IMR-90 (cell line): Measurements from ENCODE around the gene AIF1. TPM values are rescaled to one million over a fixed set of nuclear protein-coding genes. Genes with fewer than 3 reads are reported as not detected.
A peak's percentile ranks its signal among the peaks of the same experiment; 100 is the strongest.

Source experiments
- ATAC-seq: fragments of 200-7000 bp; cut with Tn5 transposase; 2 replicates; pipeline ENCODE4 v1.9.1; 2020; ENCODE audit warnings: low read depth, mild to moderate bottlenecking, moderate library complexity
- BruUV-seq: library from RNA; stranded (reverse); fragments of 400-500 nt; replicated peaks from 2 replicates; lab custom pipeline; 2021; lab: Mats Ljungman, UMichigan
- CTCF ChIA-PET: fragments of 300-600 bp; formaldehyde crosslinking; extraction: SDS; loops from one replicate; lab custom pipeline; 2021; ENCODE audit warnings: antibody characterized with exemption; lab: Yijun Ruan, JAX
- POLR2A ChIA-PET: fragments of 300-600 bp; sonication (Branson Sonifier 250); formaldehyde crosslinking; loops from one replicate; lab custom pipeline; 2022; ENCODE audit warnings: antibody characterized with exemption; ENCODE audit not compliant: unreplicated experiment; lab: Charles Lee
- DNase-seq: peaks from one replicate; pipeline ENCODE4 v3.0.0; 2013
- H2AFZ ChIP-seq: replicated peaks from 2 replicates; pipeline ENCODE3; 2013; ENCODE audit warnings: low read length, mild to moderate bottlenecking; ENCODE audit not compliant: poor library complexity
- H2AK5ac ChIP-seq: 2 replicates; pipeline ENCODE4 v1.6.1; 2013; ENCODE audit warnings: low read depth, low read length, inconsistent platforms
- H2AK9ac ChIP-seq: replicated peaks from 2 replicates; pipeline ENCODE3; 2013; ENCODE audit warnings: mild to moderate bottlenecking, low read depth, low read length, moderate library complexity; ENCODE audit not compliant: poor library complexity
- H2BK120ac ChIP-seq: 2 replicates; pipeline ENCODE4 v1.6.1; 2013; ENCODE audit warnings: low read depth, low read length, inconsistent platforms
- H2BK15ac ChIP-seq: 3 replicates; pipeline ENCODE4 v1.6.1; 2013; ENCODE audit warnings: low read depth, low read length, inconsistent platforms
- H2BK20ac ChIP-seq: 2 replicates; pipeline ENCODE4 v1.6.1; 2013; ENCODE audit warnings: low read depth, mild to moderate bottlenecking, inconsistent platforms, low read length, moderate library complexity
- H2BK5ac ChIP-seq: 2 replicates; pipeline ENCODE4 v1.6.1; 2013; ENCODE audit warnings: mild to moderate bottlenecking, low read depth, low read length, inconsistent platforms; ENCODE audit not compliant: poor library complexity, severe bottlenecking
- H3K14ac ChIP-seq: replicated peaks from 2 replicates; pipeline ENCODE4 v1.6.1; 2013; ENCODE audit warnings: low read depth, low read length, inconsistent platforms
- H3K18ac ChIP-seq: 2 replicates; pipeline ENCODE4 v1.6.1; 2013; ENCODE audit warnings: low read depth, low read length, control low read depth
- H3K23ac ChIP-seq: 2 replicates; pipeline ENCODE4 v1.6.1; 2013; ENCODE audit warnings: low read depth, low read length, inconsistent platforms
- H3K27ac ChIP-seq: 2 replicates; pipeline ENCODE4 v1.5.1; 2013; ENCODE audit warnings: mild to moderate bottlenecking, control low read depth, low read length; ENCODE audit not compliant: insufficient read depth
- H3K27me3 ChIP-seq: 2 replicates; pipeline ENCODE4 v1.6.1; 2013; ENCODE audit warnings: low read length; ENCODE audit not compliant: control insufficient read depth, insufficient read depth
- H3K36me3 ChIP-seq: 2 replicates; pipeline ENCODE4 v1.6.1; 2013; ENCODE audit warnings: low read length, mixed read lengths; ENCODE audit not compliant: control insufficient read depth, insufficient read depth
- H3K4ac ChIP-seq: 2 replicates; pipeline ENCODE4 v1.6.1; 2013; ENCODE audit warnings: low read depth, low read length, inconsistent platforms
- H3K4me1 ChIP-seq: 2 replicates; pipeline ENCODE4 v1.6.1; 2013; ENCODE audit warnings: low read length, mixed read lengths; ENCODE audit not compliant: control insufficient read depth, insufficient read depth
- H3K4me2 ChIP-seq: 2 replicates; pipeline ENCODE4 v1.6.1; 2013; ENCODE audit warnings: low read depth, mild to moderate bottlenecking, control low read depth, low read length, moderate library complexity
- H3K4me3 ChIP-seq: 2 replicates; pipeline ENCODE4 v1.5.1; 2013; ENCODE audit warnings: low read depth, mild to moderate bottlenecking, control low read depth, low read length, moderate library complexity; ENCODE audit not compliant: insufficient read depth
- H3K56ac ChIP-seq: 2 replicates; pipeline ENCODE4 v1.6.1; 2013; ENCODE audit warnings: low read length, inconsistent platforms; ENCODE audit not compliant: insufficient read depth; ENCODE audit errors: extremely low read depth
- H3K79me1 ChIP-seq, 2 experiments: 2 replicates each; pipeline ENCODE4 v1.6.1; 2013; ENCODE audit warnings: low read length in 2 of 2, inconsistent platforms in 1 of 2, low read depth in 1 of 2
- H3K9ac ChIP-seq: 2 replicates; pipeline ENCODE4 v1.6.1; 2013; ENCODE audit warnings: low read depth, low read length, control low read depth
- H3K9me1 ChIP-seq: 2 replicates; pipeline ENCODE4 v1.6.1; 2013; ENCODE audit warnings: low read length, inconsistent platforms; ENCODE audit not compliant: insufficient read depth
- H3K9me3 ChIP-seq: 2 replicates; pipeline ENCODE4 v1.6.1; 2013; ENCODE audit warnings: low read length; ENCODE audit not compliant: control insufficient read depth, insufficient read depth
- H4K20me1 ChIP-seq: 2 replicates; pipeline ENCODE4 v1.6.1; 2013; ENCODE audit warnings: low read length, inconsistent platforms; ENCODE audit not compliant: insufficient read depth
- H4K5ac ChIP-seq: 2 replicates; pipeline ENCODE4 v1.6.1; 2013; ENCODE audit warnings: mild to moderate bottlenecking, low read depth, low read length, control low read depth
- H4K8ac ChIP-seq, 2 experiments: 2 replicates each; pipeline ENCODE4 v1.6.1; 2013; ENCODE audit warnings: low read depth in 2 of 2, low read length in 2 of 2, control low read depth in 1 of 2, inconsistent platforms in 1 of 2
- H4K91ac ChIP-seq: 2 replicates; pipeline ENCODE4 v1.6.1; 2013; ENCODE audit warnings: low read depth, low read length, inconsistent platforms; ENCODE audit not compliant: insufficient read depth
- MAZ ChIP-seq: IDR thresholded peaks from 2 replicates; pipeline ENCODE4 v1.6.1; 2012; ENCODE audit warnings: low read depth, mild to moderate bottlenecking, low read length, improper control_type of control experiment, moderate library complexity, borderline replicate concordance
- POLR2A ChIP-seq: IDR thresholded peaks from 2 replicates; pipeline ENCODE4 v1.6.1; 2012; ENCODE audit warnings: mild to moderate bottlenecking, low read depth, low read length
- WGBS, 2 experiments: methylation state at CpG; one replicate each; pipeline versions ENCODE4 v1.1.5 to v1.1.7; 2013; ENCODE audit warnings: missing lambda C conversion rate in 2 of 2; ENCODE audit not compliant: insufficient read length in 1 of 2; ENCODE audit errors: extremely low coverage in 2 of 2; 5-methylcytosine and 5-hydroxymethylcytosine counted together
- dilution Hi-C: fragments of 300-500 bp; cut with HindIII; formaldehyde crosslinking; loops from one replicate; pipeline ENCODE4 v1.14.3; 2018; ENCODE audit warnings: low sequenced_read_pairs; ENCODE audit not compliant: unreplicated experiment
- in situ Hi-C: fragments of 300-500 bp; cut with MboI; formaldehyde crosslinking; loops from 3 replicates; pipeline ENCODE4 v1.14.3; 2019; ENCODE audit warnings: low sequenced_read_pairs, inconsistent platforms, mixed read lengths
- intact Hi-C: fragments of 100-400 bp; cut with micrococcal nuclease; formaldehyde crosslinking; loops from 2 replicates; pipeline ENCODE4 v1.10.0; 2022
- polyA plus RNA-seq, 3 experiments: library from polyadenylated mRNA; depleted of rRNA; stranded (reverse); fragments of >200 nt; gene quantifications; 2 replicates each; pipeline ENCODE4 v1.2.3, GENCODE V29; 2012; ENCODE audit warnings: low replicate concordance in 1 of 3
- total RNA-seq: library from RNA; depleted of rRNA; stranded (reverse); fragments of >200 nt; gene quantifications from 2 replicates; pipeline ENCODE4 v1.2.3, GENCODE V29; 2012

AIF1 gene
- total and polyA plus RNA-seq, 2 of the 4 experiments (the other 2 are of a cell fraction) = not detected

DNA sequence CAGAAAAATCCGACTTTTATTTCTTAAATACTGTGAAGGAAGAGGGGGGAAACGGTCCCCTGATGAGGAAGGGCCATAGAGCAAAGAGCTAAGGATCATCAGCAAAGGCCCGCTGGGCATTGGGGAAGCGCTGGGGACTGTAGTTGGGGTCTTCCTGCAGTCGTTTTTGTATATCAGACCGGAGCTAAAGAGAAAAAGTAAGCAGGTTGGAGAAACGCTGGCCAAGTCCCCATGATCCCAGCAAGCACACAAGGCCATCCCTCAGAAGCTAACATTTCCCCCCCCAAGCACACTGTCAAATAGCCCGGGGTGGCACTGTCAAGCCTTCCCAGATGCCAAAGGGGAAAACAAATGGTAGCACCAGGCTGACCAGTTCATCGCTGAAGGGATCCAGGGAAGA is 24.0 kb downstream of the AIF1 start:
- H4K5ac ChIP-seq = no peak overlapping the region
- H3K56ac ChIP-seq = no peak overlapping the region
- no peaks in the 10 kb centered on the region; the same call in 1 of the 2 replicates for H3K4me1 ChIP-seq
- no peak overlapping the region for H4K8ac ChIP-seq
- H3K9ac ChIP-seq = no peak overlapping the region
- H3K9me1 ChIP-seq = no peaks in the 10 kb centered on the region
- peak; percentile 20; the same call in 1 of the 2 replicates for TF ChIP-seq POLR2A
- no peak for TF ChIP-seq MAZ
- H2BK5ac ChIP-seq = no peak overlapping the region
- ChIA-PET POLR2A (interaction anchor here (0.7 to 1.3 kb wide), 2 partner anchors 22 to 68 kb away, joined by 3 to 5 read pairs; partner anchors contain the start of gene C6orf47), CTCF (no interaction called here)
- WGBS, 2 experiments = 80% methylated on average over 3 of the region's 9 CpGs; no CpG with 5 or more reads in 1 of the 2 experiments
- no peak overlapping the region for H3K4me2 ChIP-seq
- H2AK9ac ChIP-seq = peak overlapping the region; percentile 71
- no peak overlapping the region for H3K4ac ChIP-seq
- no peaks in the 10 kb centered on the region for H3K27me3 ChIP-seq
- no peak overlapping the region for H3K18ac ChIP-seq
- no peak overlapping the region for H3K14ac ChIP-seq
- H3K4me3 ChIP-seq = no peak overlapping the region
- no peak overlapping the region for H2AFZ ChIP-seq
- no peak overlapping the region for H3K23ac ChIP-seq
- H3K36me3 ChIP-seq = peaks cover 81% of the 10 kb centered on the region
- no peak overlapping the region for H2BK120ac ChIP-seq
- ATAC-seq (no peak), DNase-seq (no peak)
- H3K9me3 ChIP-seq = no peaks in the 10 kb centered on the region
- H4K20me1 ChIP-seq = peaks cover 16% of the 10 kb centered on the region
- H2AK5ac ChIP-seq = no peak overlapping the region
- intact Hi-C loops = no loop called here
- dilution Hi-C loops = no loop called here
- peaks cover 18 to 21% of the 10 kb centered on the region in 2 experiments for H3K79me1 ChIP-seq
- no peak overlapping the region for H2BK20ac ChIP-seq
- in situ Hi-C loops = no loop called here
- no peak overlapping the region for H4K91ac ChIP-seq
- no peak overlapping the region for H2BK15ac ChIP-seq
- H3K27ac ChIP-seq = no peak overlapping the region
- no TSS peak for BruUV-seq
